Kidney (tissue), 14 donors: Measurements from ENCODE around the gene NF1. TPM values are rescaled to one million over a fixed set of nuclear protein-coding genes. Genes with fewer than 3 reads are reported as not detected.
A peak's percentile ranks its signal among the peaks of the same experiment; 100 is the strongest.

Experiments
- DNase-seq, 5 donors: peaks; one replicate each; pipeline ENCODE4 v3.0.0-alpha.2; 2013 to 2020
- FAIRE-seq: peaks from 2 replicates; lab custom pipeline; 2012; peaks lifted over from hg19 to GRCh38; lab: Jason Lieb, UNC
- H3K27ac ChIP-seq, 2 donors: one replicate each; pipeline ENCODE4 v1.7.0; 2013; ENCODE audit warnings: low read depth in 2 of 2, low read length in 2 of 2, inconsistent platforms in 1 of 2
- H3K27me3 ChIP-seq: one replicate; pipeline ENCODE4 v1.7.1; 2013; ENCODE audit warnings: low read length, inconsistent platforms; ENCODE audit not compliant: control insufficient read depth, insufficient read depth
- H3K36me3 ChIP-seq, 3 donors: one replicate each; pipeline versions ENCODE4 v1.7.0 to v1.7.1; 2013; ENCODE audit warnings: low read length in 3 of 3, control low read depth in 1 of 3, inconsistent platforms in 1 of 3; ENCODE audit not compliant: insufficient read depth in 3 of 3, control insufficient read depth in 2 of 3
- H3K4me1 ChIP-seq, 3 donors: one replicate each; pipeline versions ENCODE4 v1.7.0 to v1.7.1; 2013; ENCODE audit warnings: low read length in 3 of 3, inconsistent platforms in 1 of 3, low read depth in 1 of 3; ENCODE audit not compliant: control insufficient read depth in 2 of 3, insufficient read depth in 2 of 3
- H3K4me3 ChIP-seq, 3 donors: one replicate each; pipeline versions ENCODE4 v1.7.0 to v1.8.1; 2013; ENCODE audit warnings: low read length in 3 of 3, control low read depth in 1 of 3, inconsistent platforms in 1 of 3
- H3K9ac ChIP-seq, 3 donors: one replicate each; pipeline versions ENCODE4 v1.7.0 to v1.7.1; 2013; ENCODE audit warnings: low read length in 3 of 3, control low read depth in 1 of 3, inconsistent platforms in 1 of 3
- H3K9me3 ChIP-seq, 3 donors: one replicate each; pipeline versions ENCODE4 v1.7.0 to v1.7.1; 2013; ENCODE audit warnings: low read length in 3 of 3, control low read depth in 1 of 3, inconsistent platforms in 1 of 3; ENCODE audit not compliant: control insufficient read depth in 2 of 3, insufficient read depth in 1 of 3
- intact Hi-C: fragments of 100-400 bp; cut with DNase I; formaldehyde crosslinking; loops from one replicate; pipeline ENCODE4 v1.11.1; 2022
- microRNA-seq: library from miRNA; unstranded; fragments of <30 nt; microRNA quantifications from one replicate; pipeline ENCODE4 v1.2.0, GENCODE V29; 2020
- polyA plus RNA-seq: library from polyadenylated mRNA; stranded (reverse); fragments of 350-450 nt; fragmentation: Illumina TruSeq; extraction: RNeasy Lipid Tissue Mini Kit (QIAGEN cat#74804); gene quantifications from one replicate; pipeline ENCODE4 v1.2.3, GENCODE V29; 2014; ENCODE audit warnings: low read depth, low replicate concordance; ENCODE audit not compliant: insufficient read depth
- total RNA-seq: library from RNA; stranded (reverse); fragmentation: NEBNext Ultra II Directional; extraction: Animal tissue kit (Norgen Biotek cat#: 25700); gene quantifications from one replicate; pipeline ENCODE4 v1.2.1, GENCODE V29; 2021
- TF ChIP-seq, protein P1 (sequence below): IDR thresholded peaks from 3 replicates; pipeline ENCODE4 v1.5.1; 2012; ENCODE audit warnings: mild to moderate bottlenecking, moderate library complexity, borderline replicate concordance; ENCODE audit not compliant: insufficient read depth; ENCODE audit errors: extremely low read depth
- donor health status: control.
- donor health status: control.
- donor health status: control.
- donor health status: control.
- donor health status: control.
- donor health status: DM: yes; HTN: yes; CAD: no.
- donor health status: Normal renal cell carcinoma (clear cell type).

NF1 gene
- total and polyA plus RNA-seq, 2 donors from 2014 or later = 7.8 to 61.3 TPM

DNA sequence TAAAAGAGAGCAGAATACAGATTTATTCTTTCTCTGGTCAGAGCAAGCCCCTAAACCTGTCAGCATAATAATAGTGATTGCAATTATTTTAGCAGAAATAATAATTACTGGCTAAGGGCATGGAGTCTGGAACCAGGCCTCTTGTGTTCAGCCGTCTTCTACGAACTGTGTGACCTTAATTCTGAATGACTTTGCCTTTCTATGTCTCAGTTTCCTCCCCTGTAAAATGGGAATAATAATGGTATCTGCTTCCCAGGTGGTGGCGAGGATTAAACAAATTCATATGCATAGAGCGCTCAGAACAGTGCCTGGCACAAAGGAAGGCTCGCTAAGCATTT, 330.1 kb downstream of the NF1 start:
- no peak overlapping the region for H3K27ac ChIP-seq
- H3K4me1 ChIP-seq = no peaks in the 10 kb centered on the region
- FAIRE-seq (no peak), DNase-seq (no peak)
- H3K27me3 ChIP-seq = no peaks in the 10 kb centered on the region
- no peak overlapping the region for H3K9ac ChIP-seq
- H3K36me3 ChIP-seq = no peaks in the 10 kb centered on the region
- H3K4me3 ChIP-seq = no peak overlapping the region
- intact Hi-C loops = no loop called here
- H3K9me3 ChIP-seq = no peaks in the 10 kb centered on the region
- TF ChIP-seq, protein P1, sequence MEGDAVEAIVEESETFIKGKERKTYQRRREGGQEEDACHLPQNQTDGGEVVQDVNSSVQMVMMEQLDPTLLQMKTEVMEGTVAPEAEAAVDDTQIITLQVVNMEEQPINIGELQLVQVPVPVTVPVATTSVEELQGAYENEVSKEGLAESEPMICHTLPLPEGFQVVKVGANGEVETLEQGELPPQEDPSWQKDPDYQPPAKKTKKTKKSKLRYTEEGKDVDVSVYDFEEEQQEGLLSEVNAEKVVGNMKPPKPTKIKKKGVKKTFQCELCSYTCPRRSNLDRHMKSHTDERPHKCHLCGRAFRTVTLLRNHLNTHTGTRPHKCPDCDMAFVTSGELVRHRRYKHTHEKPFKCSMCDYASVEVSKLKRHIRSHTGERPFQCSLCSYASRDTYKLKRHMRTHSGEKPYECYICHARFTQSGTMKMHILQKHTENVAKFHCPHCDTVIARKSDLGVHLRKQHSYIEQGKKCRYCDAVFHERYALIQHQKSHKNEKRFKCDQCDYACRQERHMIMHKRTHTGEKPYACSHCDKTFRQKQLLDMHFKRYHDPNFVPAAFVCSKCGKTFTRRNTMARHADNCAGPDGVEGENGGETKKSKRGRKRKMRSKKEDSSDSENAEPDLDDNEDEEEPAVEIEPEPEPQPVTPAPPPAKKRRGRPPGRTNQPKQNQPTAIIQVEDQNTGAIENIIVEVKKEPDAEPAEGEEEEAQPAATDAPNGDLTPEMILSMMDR = no peak

DNA sequence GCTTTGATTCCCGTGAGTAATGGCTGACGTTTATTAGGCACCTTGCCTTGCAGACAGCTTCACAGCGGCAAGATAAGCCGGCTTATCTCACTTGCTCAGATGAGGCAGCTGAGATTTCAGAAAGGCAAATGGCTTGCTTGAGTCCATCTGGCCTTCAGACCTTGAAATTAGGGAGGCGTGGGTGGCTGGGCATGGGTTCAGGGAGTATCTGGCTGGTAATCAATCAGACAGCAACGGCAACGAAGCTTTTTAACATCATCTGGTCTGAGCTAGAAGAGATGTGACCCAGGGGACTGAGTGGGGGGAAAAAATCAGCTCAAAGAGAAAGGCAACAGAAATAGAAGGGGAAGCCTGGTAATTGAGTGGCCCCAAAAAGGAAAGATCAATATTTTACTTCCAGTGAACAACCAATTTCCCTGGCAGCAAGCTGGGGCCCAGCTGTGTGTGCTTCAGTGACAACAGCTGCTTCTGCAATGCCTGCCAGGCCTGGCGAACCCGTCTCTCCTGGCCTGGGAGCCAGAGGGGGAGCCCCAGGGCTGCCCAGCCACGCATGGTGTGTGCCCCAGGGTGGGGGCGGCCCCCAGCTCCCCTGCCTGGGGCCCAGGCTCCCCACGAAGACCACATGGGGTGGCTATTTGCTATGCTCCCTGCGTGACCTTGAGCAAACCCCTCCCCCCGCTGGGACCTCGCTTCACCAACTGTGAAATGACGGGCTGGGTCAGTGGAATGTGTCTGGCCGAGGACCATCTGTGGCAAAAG, 330.7 kb downstream of the NF1 start:
- TF ChIP-seq, protein P1 = no peak
- FAIRE-seq (no peak), DNase-seq (peak; percentile 24 to 53 (median 39))
- Histone ChIP-seq H3K9me3 (no peaks in the 10 kb centered on the region), H3K4me1 (no peaks in the 10 kb centered on the region), H3K36me3 (no peaks in the 10 kb centered on the region), H3K27ac (no peak overlapping the region), H3K9ac (no peak overlapping the region), H3K4me3 (no peak overlapping the region), H3K27me3 (no peaks in the 10 kb centered on the region)
- intact Hi-C loops = no loop called here

Small RNA genes within 50 kb of the gene (microRNA-seq; reads per million reads assigned to microRNA genes)
- gene MIR4733 = not detected

Other genes starting within 250 kb of the NF1 start
- gene TEFM, start 188.7 kb upstream of the NF1 start, total RNA-seq = 14.0 TPM
- gene TEFM, start 188.7 kb upstream of the NF1 start, polyA plus RNA-seq = 14.3 TPM
- 24.8 TPM for gene ADAP2, start 173.0 kb upstream of the NF1 start, total RNA-seq
- 6.5 TPM for gene ADAP2, start 173.0 kb upstream of the NF1 start, polyA plus RNA-seq
- gene RNF135, start 123.9 kb upstream of the NF1 start, total RNA-seq = 27.8 TPM
- gene RNF135, start 123.9 kb upstream of the NF1 start, polyA plus RNA-seq = 29.8 TPM
- gene OMG, start 202.3 kb downstream of the NF1 start, total RNA-seq = not detected
- not detected for gene OMG, start 202.3 kb downstream of the NF1 start, polyA plus RNA-seq
- 16.5 TPM for gene EVI2B, start 219.1 kb downstream of the NF1 start, total RNA-seq
- 2.0 TPM for gene EVI2B, start 219.1 kb downstream of the NF1 start, polyA plus RNA-seq
- 10.8 TPM for gene EVI2A, start 226.6 kb downstream of the NF1 start, total RNA-seq
- 1.3 TPM for gene EVI2A, start 226.6 kb downstream of the NF1 start, polyA plus RNA-seq